Measurements from ENCODE around the gene PARS2. TPM values are rescaled to one million over a fixed set of nuclear protein-coding genes. Genes with fewer than 3 reads are reported as not detected.

PARS2 gene
- total and polyA plus RNA-seq, 2 experiments from 2014 or later = 5.9 to 13.6 TPM

- Histone ChIP-seq H3K9me2 (ENCODE audit: insufficient read depth) (no peaks in the 10 kb centered on the region), H4K20me1 (replicated peaks; ENCODE audit: insufficient read depth) (no peaks in the 10 kb centered on the region), H2AFZ (no peak overlapping the region), H3K79me2 (replicated peaks; ENCODE audit: insufficient read depth) (no peaks in the 10 kb centered on the region), H3F3A (replicated peaks; ENCODE audit: low read depth) (no peaks in the 10 kb centered on the region), H3K36me3 (ENCODE audit: insufficient read depth) (no peaks in the 10 kb centered on the region), H3K4me2 (no peak overlapping the region), H3K4me1 (ENCODE audit: insufficient read depth) (peaks cover 4% of the 10 kb centered on the region; the same call in 1 of the 2 replicates), H3K4me3 (no peak overlapping the region), H3K27me3 (ENCODE audit: insufficient read depth) (no peaks in the 10 kb centered on the region), H3K27ac (ENCODE audit: low read depth) (no peak overlapping the region)
- Mint-ChIP-seq H3K27ac (no peak overlapping the region), H3K9me3 (no peaks in the 10 kb centered on the region), H3K4me3 (no peak overlapping the region), H3K27me3 (ENCODE audit: insufficient read depth, low read depth, poor library complexity) (peaks cover 10% of the 10 kb centered on the region), H3K4me1 (peaks cover 9% of the 10 kb centered on the region), H3K36me3 (ENCODE audit: low read depth) (no peaks in the 10 kb centered on the region)
- DNase-seq (ENCODE audit: low spot score) = no peak
- no peak for ATAC-seq
- TF ChIP-seq, protein P1, sequence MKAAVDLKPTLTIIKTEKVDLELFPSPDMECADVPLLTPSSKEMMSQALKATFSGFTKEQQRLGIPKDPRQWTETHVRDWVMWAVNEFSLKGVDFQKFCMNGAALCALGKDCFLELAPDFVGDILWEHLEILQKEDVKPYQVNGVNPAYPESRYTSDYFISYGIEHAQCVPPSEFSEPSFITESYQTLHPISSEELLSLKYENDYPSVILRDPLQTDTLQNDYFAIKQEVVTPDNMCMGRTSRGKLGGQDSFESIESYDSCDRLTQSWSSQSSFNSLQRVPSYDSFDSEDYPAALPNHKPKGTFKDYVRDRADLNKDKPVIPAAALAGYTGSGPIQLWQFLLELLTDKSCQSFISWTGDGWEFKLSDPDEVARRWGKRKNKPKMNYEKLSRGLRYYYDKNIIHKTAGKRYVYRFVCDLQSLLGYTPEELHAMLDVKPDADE (IDR thresholded peaks at IDR 0.05) = no peak
- no peak for TF ChIP-seq EZH2 (IDR thresholded peaks at IDR 0.05; ENCODE audit: low read depth, unreplicated experiment)
- TF ChIP-seq NANOG (IDR thresholded peaks at IDR 0.05; ENCODE audit: borderline replicate concordance) = no peak
- TF ChIP-seq POLR2AphosphoS5 (IDR thresholded peaks at IDR 0.05; ENCODE audit: low read depth) = no peak
- TF ChIP-seq ZNF114 (CRISPR knock-in tag; IDR thresholded peaks at IDR 0.05) = no peak
- TF ChIP-seq, protein P2, sequence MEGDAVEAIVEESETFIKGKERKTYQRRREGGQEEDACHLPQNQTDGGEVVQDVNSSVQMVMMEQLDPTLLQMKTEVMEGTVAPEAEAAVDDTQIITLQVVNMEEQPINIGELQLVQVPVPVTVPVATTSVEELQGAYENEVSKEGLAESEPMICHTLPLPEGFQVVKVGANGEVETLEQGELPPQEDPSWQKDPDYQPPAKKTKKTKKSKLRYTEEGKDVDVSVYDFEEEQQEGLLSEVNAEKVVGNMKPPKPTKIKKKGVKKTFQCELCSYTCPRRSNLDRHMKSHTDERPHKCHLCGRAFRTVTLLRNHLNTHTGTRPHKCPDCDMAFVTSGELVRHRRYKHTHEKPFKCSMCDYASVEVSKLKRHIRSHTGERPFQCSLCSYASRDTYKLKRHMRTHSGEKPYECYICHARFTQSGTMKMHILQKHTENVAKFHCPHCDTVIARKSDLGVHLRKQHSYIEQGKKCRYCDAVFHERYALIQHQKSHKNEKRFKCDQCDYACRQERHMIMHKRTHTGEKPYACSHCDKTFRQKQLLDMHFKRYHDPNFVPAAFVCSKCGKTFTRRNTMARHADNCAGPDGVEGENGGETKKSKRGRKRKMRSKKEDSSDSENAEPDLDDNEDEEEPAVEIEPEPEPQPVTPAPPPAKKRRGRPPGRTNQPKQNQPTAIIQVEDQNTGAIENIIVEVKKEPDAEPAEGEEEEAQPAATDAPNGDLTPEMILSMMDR (conservative IDR thresholded peaks at IDR 0.05; ENCODE audit: low read depth in 2 of 2) = no peak
- no peak for TF ChIP-seq ZNF462 (CRISPR knock-in tag; IDR thresholded peaks at IDR 0.05)
- no peak for TF ChIP-seq EZH2phosphoT487 (IDR thresholded peaks at IDR 0.05; ENCODE audit: unreplicated experiment)
- TF ChIP-seq STAT1 (IDR thresholded peaks at IDR 0.05; ENCODE audit: unreplicated experiment) = no peak
- no peak for TF ChIP-seq JUNB (IDR thresholded peaks at IDR 0.05; ENCODE audit: unreplicated experiment)
- TF ChIP-seq CREB1 (CRISPR knock-in tag; IDR thresholded peaks at IDR 0.05; ENCODE audit: low read depth) = no peak
- no peak for TF ChIP-seq ZNF331 (CRISPR knock-in tag; IDR thresholded peaks at IDR 0.05; ENCODE audit: low read depth)
- TF ChIP-seq, protein P3, sequence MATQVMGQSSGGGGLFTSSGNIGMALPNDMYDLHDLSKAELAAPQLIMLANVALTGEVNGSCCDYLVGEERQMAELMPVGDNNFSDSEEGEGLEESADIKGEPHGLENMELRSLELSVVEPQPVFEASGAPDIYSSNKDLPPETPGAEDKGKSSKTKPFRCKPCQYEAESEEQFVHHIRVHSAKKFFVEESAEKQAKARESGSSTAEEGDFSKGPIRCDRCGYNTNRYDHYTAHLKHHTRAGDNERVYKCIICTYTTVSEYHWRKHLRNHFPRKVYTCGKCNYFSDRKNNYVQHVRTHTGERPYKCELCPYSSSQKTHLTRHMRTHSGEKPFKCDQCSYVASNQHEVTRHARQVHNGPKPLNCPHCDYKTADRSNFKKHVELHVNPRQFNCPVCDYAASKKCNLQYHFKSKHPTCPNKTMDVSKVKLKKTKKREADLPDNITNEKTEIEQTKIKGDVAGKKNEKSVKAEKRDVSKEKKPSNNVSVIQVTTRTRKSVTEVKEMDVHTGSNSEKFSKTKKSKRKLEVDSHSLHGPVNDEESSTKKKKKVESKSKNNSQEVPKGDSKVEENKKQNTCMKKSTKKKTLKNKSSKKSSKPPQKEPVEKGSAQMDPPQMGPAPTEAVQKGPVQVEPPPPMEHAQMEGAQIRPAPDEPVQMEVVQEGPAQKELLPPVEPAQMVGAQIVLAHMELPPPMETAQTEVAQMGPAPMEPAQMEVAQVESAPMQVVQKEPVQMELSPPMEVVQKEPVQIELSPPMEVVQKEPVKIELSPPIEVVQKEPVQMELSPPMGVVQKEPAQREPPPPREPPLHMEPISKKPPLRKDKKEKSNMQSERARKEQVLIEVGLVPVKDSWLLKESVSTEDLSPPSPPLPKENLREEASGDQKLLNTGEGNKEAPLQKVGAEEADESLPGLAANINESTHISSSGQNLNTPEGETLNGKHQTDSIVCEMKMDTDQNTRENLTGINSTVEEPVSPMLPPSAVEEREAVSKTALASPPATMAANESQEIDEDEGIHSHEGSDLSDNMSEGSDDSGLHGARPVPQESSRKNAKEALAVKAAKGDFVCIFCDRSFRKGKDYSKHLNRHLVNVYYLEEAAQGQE (IDR thresholded peaks at IDR 0.05; ENCODE audit: unreplicated experiment) = no peak
Observed at GRCh38 chr1:54710841-54711240, 53.5 kb downstream of the PARS2 start.

Data from GM23338 (cell line).